HG02943 (cell line): Measurements from ENCODE around the gene GABRD.

Experiments used
- ATAC-seq: cut with Tn5 transposase; IDR thresholded peaks from one replicate; pipeline ENCODE4 v1.9.1; 2021; ENCODE audit warnings: mild to moderate bottlenecking, low read depth, moderate library complexity; ENCODE audit not compliant: unreplicated experiment

Gene GABRD

GRCh38 chr1:2072109-2072806 is 53.1 kb downstream of the GABRD start:
- ATAC-seq: no peak

GRCh38 chr1:2072891-2073290 is 53.7 kb downstream of the GABRD start:
- ATAC-seq: no peak

- ATAC-seq: no peak
Observed at GRCh38 chr1:2073382-2074230, 54.5 kb downstream of the GABRD start.

- no peak for ATAC-seq
Observed at GRCh38 chr1:2074396-2074795, 55.3 kb downstream of the GABRD start.

GRCh38 chr1:2074944-2075740 is 56.0 kb downstream of the GABRD start:
- ATAC-seq: no peak

- ATAC-seq: no peak
Observed at GRCh38 chr1:2076826-2077225, 57.7 kb downstream of the GABRD start.

GRCh38 chr1:2078170-2078569 is 59.0 kb downstream of the GABRD start:
- ATAC-seq: no peak

GRCh38 chr1:2079396-2080085 is 60.4 kb downstream of the GABRD start:
- ATAC-seq: no peak

- ATAC-seq: no peak
Observed at GRCh38 chr1:2080140-2080539, 61.0 kb downstream of the GABRD start.
